ENCODE results near the gene SIGLEC9.

- TF ChIP-seq POLR2A (IDR thresholded peaks at IDR 0.05) (no peak), CTCF (IDR thresholded peaks at IDR 0.05) (no peak)
Observed at GRCh38 chr19:51093510-51094345, 31.0 kb upstream of the SIGLEC9 start.
